K562 (cell line): ENCODE measurements around the gene PITHD1. TPM values are rescaled to one million over a fixed set of nuclear protein-coding genes. Genes with fewer than 3 reads are reported as not detected.

ENCODE experiments used
- ARID2 ChIP-seq: fragments of 450-650 bp; IDR thresholded peaks from 2 replicates; pipeline ENCODE4 v1.6.1; 2017; ENCODE audit warnings: antibody characterized with exemption, mild to moderate bottlenecking
- BACH1 ChIP-seq: fragments of 200-800 bp; sonication (Bioruptor generic); IDR thresholded peaks from 2 replicates; pipeline ENCODE4 v1.6.1; 2016; ENCODE audit warnings: missing genetic modification characterization, missing compliant biosample characterization
- CHAMP1 ChIP-seq: fragments of 450-650 bp; IDR thresholded peaks from 2 replicates; pipeline ENCODE4 v1.6.1; 2016; ENCODE audit warnings: mild to moderate bottlenecking
- ELK3 ChIP-seq: fragments of 450-650 bp; formaldehyde crosslinking; IDR thresholded peaks from 2 replicates; pipeline ENCODE4 v1.4.0; 2020; ENCODE audit warnings: mild to moderate bottlenecking
- FIP1L1 ChIP-seq: fragments of 200-400 bp; formaldehyde crosslinking; IDR thresholded peaks from 2 replicates; pipeline ENCODE4 v1.6.1; 2018; ENCODE audit warnings: mild to moderate bottlenecking, low read depth, low read length; ENCODE audit not compliant: poor library complexity, severe bottlenecking
- FOSL1 ChIP-seq: fragments of 200-800 bp; sonication (Bioruptor generic); conservative IDR thresholded peaks from 2 replicates; pipeline ENCODE4 v1.6.1; 2016; ENCODE audit warnings: missing genetic modification characterization, missing compliant biosample characterization
- GTF2B ChIP-seq: IDR thresholded peaks from 2 replicates; pipeline ENCODE4 v1.6.1; 2011; ENCODE audit not compliant: insufficient read length; ENCODE audit errors: extremely low read depth
- HDGF ChIP-seq: fragments of 450-650 bp; IDR thresholded peaks from 2 replicates; pipeline ENCODE4 v1.6.1; 2016
- HSF4 ChIP-seq: fragments of 250-450 bp; sonication (Bioruptor Pico); IDR thresholded peaks from 2 replicates; pipeline ENCODE4 v2.1.2; 2022; ENCODE audit warnings: mild to moderate bottlenecking, moderate library complexity, borderline replicate concordance
- PRPF4 ChIP-seq: fragments of 200-400 bp; formaldehyde crosslinking; IDR thresholded peaks from one replicate; pipeline ENCODE4 v1.6.1; 2017; ENCODE audit warnings: low read length, low read depth, mild to moderate bottlenecking; ENCODE audit not compliant: insufficient read depth, poor library complexity, severe bottlenecking
- RBM22 ChIP-seq: fragments of 200-400 bp; formaldehyde crosslinking; IDR thresholded peaks from 2 replicates; pipeline ENCODE4 v1.6.1; 2018; ENCODE audit warnings: low read length, low read depth; ENCODE audit not compliant: poor library complexity, severe bottlenecking
- polyA plus RNA-seq, 8 experiments: library from polyadenylated mRNA; depleted of rRNA in 4 of 8; stranded (reverse) in 5 of 8; unstranded in 3 of 8; fragments of >200 nt; fragmentation: Nextera tagmentation in 2 of 8; fragmentation: Illumina TruSeq in 1 of 8; extraction: Ambion mirVana in 2 of 8; extraction: Trizol in 1 of 8; gene quantifications; 2 replicates each; pipeline versions ENCODE4 v1.2.1 to v1.2.3, GENCODE V29; 2011 to 2014; ENCODE audit warnings: inconsistent platforms in 1 of 8, missing spikeins in 1 of 8
- total RNA-seq, 7 experiments: library from RNA; depleted of rRNA in 6 of 7; stranded (reverse); fragments of >200 nt in 6 of 7; fragmentation: Illumina TruSeq in 2 of 7; extraction: Trizol in 2 of 7; gene quantifications; 2 replicates each; pipeline versions ENCODE4 v1.2.1 to v1.2.3, GENCODE V29; 2011 to 2021; ENCODE audit warnings: low replicate concordance in 1 of 7
- TF ChIP-seq, protein P1 (sequence below): IDR thresholded peaks from 2 replicates; pipeline ENCODE4 v1.6.1; 2012; ENCODE audit warnings: low read depth, low read length, improper control_type of control experiment, borderline replicate concordance
- TF ChIP-seq, protein P2 (sequence below): fragments of 250-450 bp; sonication (Bioruptor Pico); IDR thresholded peaks from 2 replicates; pipeline ENCODE4 v1.6.1; 2021; ENCODE audit warnings: mild to moderate bottlenecking
- TF ChIP-seq, protein P3 (sequence below): fragments of 250-450 bp; sonication (Bioruptor Pico); IDR thresholded peaks from 2 replicates; pipeline ENCODE4 v1.5.0; 2022; ENCODE audit warnings: mild to moderate bottlenecking
- TF ChIP-seq, protein P4 (sequence below): fragments of 450-650 bp; conservative IDR thresholded peaks from 2 replicates; pipeline ENCODE4 v1.6.1; 2016; ENCODE audit warnings: missing genetic modification characterization, low read depth, mild to moderate bottlenecking, control low read depth, missing compliant biosample characterization

Gene PITHD1
- total and polyA plus RNA-seq, 9 of the 15 experiments (the other 6 are each of a cell fraction or from before 2014, with no cell fraction given), result 46.5 to 175 (median 149) TPM

- TF ChIP-seq, protein P1, sequence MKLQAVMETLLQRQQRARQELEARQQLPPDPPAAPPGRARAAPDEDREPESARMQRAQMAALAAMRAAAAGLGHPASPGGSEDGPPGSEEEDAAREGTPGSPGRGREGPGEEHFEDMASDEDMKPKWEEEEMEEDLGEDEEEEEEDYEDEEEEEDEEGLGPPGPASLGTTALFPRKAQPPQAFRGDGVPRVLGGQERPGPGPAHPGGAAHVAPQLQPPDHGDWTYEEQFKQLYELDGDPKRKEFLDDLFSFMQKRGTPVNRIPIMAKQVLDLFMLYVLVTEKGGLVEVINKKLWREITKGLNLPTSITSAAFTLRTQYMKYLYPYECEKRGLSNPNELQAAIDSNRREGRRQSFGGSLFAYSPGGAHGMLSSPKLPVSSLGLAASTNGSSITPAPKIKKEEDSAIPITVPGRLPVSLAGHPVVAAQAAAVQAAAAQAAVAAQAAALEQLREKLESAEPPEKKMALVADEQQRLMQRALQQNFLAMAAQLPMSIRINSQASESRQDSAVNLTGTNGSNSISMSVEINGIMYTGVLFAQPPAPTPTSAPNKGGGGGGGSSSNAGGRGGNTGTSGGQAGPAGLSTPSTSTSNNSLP, result no peak
- no peak for TF ChIP-seq GTF2B
- TF ChIP-seq ELK3 (CRISPR knock-in tag), result no peak
- no peak for TF ChIP-seq HSF4 (CRISPR knock-in tag)
- no peak for TF ChIP-seq CHAMP1
- no peak for TF ChIP-seq RBM22
- TF ChIP-seq ARID2, result no peak
- TF ChIP-seq FIP1L1, result no peak
- TF ChIP-seq, protein P2, sequence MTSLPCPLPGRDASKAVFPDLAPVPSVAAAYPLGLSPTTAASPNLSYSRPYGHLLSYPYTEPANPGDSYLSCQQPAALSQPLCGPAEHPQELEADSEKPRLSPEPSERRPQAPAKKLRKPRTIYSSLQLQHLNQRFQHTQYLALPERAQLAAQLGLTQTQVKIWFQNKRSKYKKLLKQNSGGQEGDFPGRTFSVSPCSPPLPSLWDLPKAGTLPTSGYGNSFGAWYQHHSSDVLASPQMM (CRISPR knock-in tag), result no peak
- TF ChIP-seq, protein P3, sequence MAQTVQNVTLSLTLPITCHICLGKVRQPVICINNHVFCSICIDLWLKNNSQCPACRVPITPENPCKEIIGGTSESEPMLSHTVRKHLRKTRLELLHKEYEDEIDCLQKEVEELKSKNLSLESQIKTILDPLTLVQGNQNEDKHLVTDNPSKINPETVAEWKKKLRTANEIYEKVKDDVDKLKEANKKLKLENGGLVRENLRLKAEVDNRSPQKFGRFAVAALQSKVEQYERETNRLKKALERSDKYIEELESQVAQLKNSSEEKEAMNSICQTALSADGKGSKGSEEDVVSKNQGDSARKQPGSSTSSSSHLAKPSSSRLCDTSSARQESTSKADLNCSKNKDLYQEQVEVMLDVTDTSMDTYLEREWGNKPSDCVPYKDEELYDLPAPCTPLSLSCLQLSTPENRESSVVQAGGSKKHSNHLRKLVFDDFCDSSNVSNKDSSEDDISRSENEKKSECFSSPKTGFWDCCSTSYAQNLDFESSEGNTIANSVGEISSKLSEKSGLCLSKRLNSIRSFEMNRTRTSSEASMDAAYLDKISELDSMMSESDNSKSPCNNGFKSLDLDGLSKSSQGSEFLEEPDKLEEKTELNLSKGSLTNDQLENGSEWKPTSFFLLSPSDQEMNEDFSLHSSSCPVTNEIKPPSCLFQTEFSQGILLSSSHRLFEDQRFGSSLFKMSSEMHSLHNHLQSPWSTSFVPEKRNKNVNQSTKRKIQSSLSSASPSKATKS (CRISPR knock-in tag), result no peak
- TF ChIP-seq HDGF, result no peak
- no peak for TF ChIP-seq PRPF4
- TF ChIP-seq, protein P4, sequence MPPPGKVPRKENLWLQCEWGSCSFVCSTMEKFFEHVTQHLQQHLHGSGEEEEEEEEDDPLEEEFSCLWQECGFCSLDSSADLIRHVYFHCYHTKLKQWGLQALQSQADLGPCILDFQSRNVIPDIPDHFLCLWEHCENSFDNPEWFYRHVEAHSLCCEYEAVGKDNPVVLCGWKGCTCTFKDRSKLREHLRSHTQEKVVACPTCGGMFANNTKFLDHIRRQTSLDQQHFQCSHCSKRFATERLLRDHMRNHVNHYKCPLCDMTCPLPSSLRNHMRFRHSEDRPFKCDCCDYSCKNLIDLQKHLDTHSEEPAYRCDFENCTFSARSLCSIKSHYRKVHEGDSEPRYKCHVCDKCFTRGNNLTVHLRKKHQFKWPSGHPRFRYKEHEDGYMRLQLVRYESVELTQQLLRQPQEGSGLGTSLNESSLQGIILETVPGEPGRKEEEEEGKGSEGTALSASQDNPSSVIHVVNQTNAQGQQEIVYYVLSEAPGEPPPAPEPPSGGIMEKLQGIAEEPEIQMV (tag), result no peak
- TF ChIP-seq BACH1, result peak; percentile 84
- peak; percentile 72 for TF ChIP-seq FOSL1 (tag)
Measured at GRCh38 chr1:23732363-23733224, 45.6 kb upstream of the PITHD1 start (continued).
